Astrocyte of the hippocampus (primary cell): ENCODE results near the gene SLC25A38.
"Not testable (repeated sequence)": the region's sequence is repeated elsewhere in the genome, so short reads cannot be mapped to it uniquely, and the experiment has no call there.

Source experiments
- DNase-seq: peaks from one replicate; pipeline ENCODE4 v3.0.0; 2011; ENCODE audit warnings: low read depth, low spot score

SLC25A38 gene

DNA sequence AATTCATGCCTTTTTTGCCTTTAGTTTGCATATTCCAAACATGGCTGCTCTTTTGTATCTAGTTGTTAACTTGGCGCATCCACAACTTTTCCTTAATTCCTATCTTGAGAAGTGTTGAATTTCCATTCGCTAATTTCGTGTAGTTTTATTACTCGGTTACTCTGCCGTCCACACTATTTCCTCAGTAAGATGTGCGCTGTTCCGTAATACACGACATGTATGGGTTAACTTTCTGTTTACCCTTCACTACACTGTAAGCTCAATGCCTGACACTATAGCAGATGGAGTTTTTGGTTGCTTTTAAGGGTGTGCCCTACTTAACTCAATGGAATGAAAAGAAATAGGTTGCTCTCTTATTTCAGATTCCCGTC, 24.1 kb downstream of the SLC25A38 start:
- peak; percentile 27 for DNase-seq

DNA sequence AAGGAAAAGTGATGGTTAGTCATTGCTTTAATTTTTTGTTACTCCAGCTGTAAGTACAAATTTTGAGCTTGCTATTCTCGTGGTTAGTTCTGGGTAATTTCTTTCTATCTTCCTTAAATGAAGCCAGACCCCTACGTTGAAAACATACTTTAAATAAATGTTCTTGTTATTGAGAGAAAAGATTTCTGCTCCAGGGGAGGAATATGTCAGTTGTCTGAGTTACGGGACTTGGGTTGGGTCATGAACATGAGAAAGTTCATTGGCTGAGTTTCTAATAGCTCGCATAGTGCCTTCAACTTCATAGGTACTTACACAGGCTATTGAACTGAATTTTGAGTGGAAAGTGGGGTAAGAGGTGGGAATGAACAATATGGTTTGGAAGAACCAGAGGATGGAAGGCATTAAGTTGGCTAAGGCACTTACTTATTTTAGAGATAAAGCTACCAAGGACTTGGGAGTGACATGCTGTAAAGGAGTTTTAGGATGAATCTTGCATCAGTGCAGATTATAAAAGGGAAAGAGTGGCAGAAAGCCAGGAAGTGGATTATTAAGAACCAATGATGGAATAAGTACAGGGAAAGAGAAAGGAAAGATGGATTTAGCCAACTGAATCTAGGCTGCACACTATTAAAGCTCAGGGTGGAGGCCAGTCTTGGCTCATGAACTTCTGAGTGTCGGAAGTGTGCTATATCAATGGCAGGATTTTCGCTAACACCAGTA, 24.8 kb downstream of the SLC25A38 start:
- DNase-seq, result no peak

GRCh38 chr3:39408493-39409372, 25.6 kb downstream of the SLC25A38 start:
- DNase-seq, result no peak

- DNase-seq, result no peak
Measured at GRCh38 chr3:39409514-39410136, 26.5 kb downstream of the SLC25A38 start.

DNA sequence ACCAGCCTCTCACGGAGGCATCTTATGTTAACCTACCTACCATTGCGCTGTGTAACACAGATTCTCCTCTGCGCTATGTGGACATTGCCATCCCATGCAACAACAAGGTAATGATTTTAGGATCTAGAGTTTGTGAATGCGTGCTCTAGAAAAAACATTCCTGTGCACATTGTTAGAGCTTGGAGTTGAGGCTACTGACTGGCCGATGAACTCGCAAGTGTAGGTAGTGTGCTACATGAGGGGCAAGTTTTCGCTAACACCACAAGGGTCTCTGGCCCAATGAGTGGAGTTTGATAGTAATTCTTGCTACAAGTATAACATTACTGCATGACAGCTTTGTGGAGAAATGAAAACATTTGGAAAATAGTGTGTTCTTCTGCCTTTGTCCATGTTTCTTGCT, 27.7 kb downstream of the SLC25A38 start:
- no peak for DNase-seq

- no peak for DNase-seq
Measured at GRCh38 chr3:39412668-39413260, 29.6 kb downstream of the SLC25A38 start.

GRCh38 chr3:39413691-39414420, 30.7 kb downstream of the SLC25A38 start:
- DNase-seq, result no peak

DNA sequence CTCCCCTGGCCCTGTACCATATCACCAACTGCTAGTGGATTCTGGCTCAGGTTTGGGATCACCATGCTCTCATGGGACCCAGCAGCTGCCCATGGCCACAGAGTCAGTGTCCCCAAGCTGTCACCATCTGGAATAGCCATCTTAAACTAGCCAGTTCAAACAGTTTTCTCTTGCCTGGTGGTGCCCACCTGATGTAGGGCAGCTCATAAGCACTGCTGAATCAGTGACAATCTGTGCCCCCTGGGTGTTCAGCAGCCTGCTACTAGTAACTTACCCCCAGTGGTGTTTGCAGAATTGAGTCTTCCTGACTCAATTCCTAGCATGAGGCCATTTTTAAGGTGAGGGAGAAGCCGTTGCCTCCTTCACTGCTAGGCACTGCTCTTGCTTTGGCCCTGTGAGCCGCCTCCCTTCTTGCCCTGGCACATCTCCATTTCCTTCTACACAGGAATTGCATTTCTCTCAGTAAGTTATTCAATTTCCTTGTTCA, 31.3 kb downstream of the SLC25A38 start:
- no peak for DNase-seq

GRCh38 chr3:39415302-39415701, 32.1 kb downstream of the SLC25A38 start:
- not testable (repeated sequence) for DNase-seq

GRCh38 chr3:39415983-39416382, 32.8 kb downstream of the SLC25A38 start:
- DNase-seq, result no peak

DNA sequence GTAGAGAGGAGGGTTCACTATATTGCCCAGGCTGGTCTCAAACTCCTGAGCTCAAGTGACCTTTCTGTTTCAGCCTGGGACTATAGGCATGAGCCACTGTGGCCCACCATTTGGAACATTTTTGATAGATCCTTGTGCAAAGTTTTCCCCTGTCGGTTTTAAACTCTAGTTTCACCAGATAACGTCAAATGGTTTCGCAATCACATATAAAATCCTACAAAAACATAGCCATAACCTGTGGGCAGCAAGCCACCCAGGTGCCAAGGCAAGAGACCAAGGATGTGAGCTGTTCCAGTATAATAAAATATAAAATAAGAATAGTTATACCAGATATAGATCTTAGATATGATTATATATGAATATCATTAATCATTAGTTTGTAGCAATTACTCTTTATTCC, 33.8 kb downstream of the SLC25A38 start:
- not testable (repeated sequence) for DNase-seq

GRCh38 chr3:39418556-39419225, 35.5 kb downstream of the SLC25A38 start:
- DNase-seq, result not testable (repeated sequence)

DNA sequence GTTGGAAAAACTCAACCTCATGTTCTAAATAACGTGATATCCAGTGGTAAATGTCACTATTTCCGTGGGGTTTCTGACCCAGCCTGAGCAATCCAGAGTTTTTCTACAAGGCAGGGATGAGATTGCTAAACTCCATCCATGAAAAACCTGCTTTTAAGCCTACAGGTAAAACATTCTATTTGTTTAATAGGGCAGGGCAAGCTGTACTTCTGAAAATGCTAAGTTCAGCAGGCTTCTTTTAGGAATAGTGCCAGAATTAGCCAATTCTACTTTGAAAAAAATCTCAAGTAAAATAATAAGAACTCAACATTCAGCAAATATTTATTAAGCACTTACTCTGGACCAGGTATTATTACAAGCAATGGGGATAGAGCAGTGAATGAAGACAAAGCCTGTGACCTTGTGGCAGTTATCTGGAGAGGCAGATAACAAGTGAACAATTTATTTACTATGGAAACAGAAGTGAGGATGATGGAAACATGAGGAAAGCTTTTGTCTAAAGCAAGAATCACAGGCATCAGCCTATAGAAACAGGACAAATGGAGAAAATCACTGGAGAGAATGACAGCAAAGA, 36.7 kb downstream of the SLC25A38 start:
- DNase-seq, result no peak

DNA sequence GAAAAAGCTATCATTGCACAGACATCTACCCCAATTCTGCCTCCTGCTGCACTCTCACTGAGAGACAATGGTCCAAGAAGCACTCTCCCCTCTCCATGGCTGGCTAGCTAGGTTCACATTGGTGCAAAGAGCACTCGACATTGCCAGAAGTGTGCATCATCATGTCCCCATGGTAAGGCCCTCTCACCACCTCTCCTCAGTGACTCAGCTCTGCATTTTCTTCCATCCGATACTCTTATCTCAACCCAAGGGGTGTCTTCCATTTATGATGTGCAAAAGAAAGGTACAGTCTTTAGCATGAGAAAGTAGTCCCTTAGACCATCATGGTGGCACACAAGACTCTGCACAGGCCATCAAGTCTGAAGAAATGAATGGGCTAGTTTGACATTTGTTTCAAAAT, 37.4 kb downstream of the SLC25A38 start:
- no peak for DNase-seq

GRCh38 chr3:39423436-39423970, 40.3 kb downstream of the SLC25A38 start:
- no peak for DNase-seq

GRCh38 chr3:39426312-39426711, 43.1 kb downstream of the SLC25A38 start:
- no peak for DNase-seq

GRCh38 chr3:39427506-39427905, 44.3 kb downstream of the SLC25A38 start:
- no peak for DNase-seq

- DNase-seq, result peak; percentile 20
Measured at GRCh38 chr3:39428745-39429201, 45.6 kb downstream of the SLC25A38 start.

DNA sequence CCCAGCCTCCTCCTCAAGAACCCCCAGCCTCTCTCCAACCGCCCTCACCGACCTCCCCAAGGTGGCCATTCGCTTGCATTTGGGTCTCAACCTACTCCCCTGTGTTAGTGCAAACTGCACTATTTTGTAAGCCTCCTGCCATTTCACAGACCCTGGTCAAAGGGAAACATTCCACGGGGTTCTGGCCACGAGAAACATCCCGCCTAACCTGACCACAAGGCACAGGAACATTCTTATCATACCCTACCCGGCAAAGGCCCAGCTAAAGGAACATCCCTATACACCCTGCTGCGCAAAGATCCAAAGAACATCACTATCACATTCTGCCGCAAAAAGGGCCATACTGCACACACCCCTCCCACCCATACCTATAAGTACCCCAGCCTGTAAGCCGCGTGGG, 46.3 kb downstream of the SLC25A38 start:
- DNase-seq, result peak; percentile 70

- no peak for DNase-seq
Measured at GRCh38 chr3:39432342-39432741, 49.2 kb downstream of the SLC25A38 start.
